ENCODE measurements around the gene ZPBP2.

The ZPBP2 gene

DNA sequence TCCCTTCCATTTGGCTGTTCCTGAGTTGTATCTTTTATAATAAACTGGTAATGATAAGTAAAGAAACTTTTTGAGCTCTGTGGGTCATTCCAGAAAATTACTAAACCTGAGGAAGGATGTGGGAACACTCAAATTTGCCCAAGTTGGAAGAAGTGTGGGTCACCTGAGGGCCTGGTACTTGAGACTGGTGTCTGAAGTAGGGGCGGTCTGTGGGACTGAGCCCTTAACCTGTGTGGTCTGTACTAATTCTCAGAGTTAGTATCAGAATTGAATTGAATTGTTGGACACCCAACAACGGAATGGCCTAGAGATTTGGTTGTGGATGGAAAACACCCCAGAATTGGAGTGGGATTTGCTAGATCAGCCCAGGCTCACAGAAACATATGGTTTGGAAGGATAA lies 47.0 kb upstream of the ZPBP2 start:
- peaks cover 91% of the 10 kb centered on the region for H3K79me2 ChIP-seq (ENCODE audit: control insufficient read depth, low read length)
- peaks cover 53% of the 10 kb centered on the region for H3K4me1 ChIP-seq (ENCODE audit: control insufficient read depth, low read length)
- H3K27me3 ChIP-seq (ENCODE audit: control insufficient read depth, low read length) = no peaks in the 10 kb centered on the region
- H3K9me2 ChIP-seq (replicated peaks; ENCODE audit: control insufficient read depth, low read length) = no peaks in the 10 kb centered on the region
- peaks cover 28% of the 10 kb centered on the region for H3K9me3 ChIP-seq (ENCODE audit: control insufficient read depth, insufficient read depth, low read length)
- peaks cover 16% of the 10 kb centered on the region for H3F3A ChIP-seq (ENCODE audit: control insufficient read depth, insufficient read depth)
- H3K27ac ChIP-seq (ENCODE audit: low read depth, low read length) = no peak overlapping the region
- no peak for TF ChIP-seq EZH2phosphoT487 (IDR thresholded peaks at IDR 0.05; ENCODE audit: borderline replicate concordance, low read length)
- TF ChIP-seq, protein P1, sequence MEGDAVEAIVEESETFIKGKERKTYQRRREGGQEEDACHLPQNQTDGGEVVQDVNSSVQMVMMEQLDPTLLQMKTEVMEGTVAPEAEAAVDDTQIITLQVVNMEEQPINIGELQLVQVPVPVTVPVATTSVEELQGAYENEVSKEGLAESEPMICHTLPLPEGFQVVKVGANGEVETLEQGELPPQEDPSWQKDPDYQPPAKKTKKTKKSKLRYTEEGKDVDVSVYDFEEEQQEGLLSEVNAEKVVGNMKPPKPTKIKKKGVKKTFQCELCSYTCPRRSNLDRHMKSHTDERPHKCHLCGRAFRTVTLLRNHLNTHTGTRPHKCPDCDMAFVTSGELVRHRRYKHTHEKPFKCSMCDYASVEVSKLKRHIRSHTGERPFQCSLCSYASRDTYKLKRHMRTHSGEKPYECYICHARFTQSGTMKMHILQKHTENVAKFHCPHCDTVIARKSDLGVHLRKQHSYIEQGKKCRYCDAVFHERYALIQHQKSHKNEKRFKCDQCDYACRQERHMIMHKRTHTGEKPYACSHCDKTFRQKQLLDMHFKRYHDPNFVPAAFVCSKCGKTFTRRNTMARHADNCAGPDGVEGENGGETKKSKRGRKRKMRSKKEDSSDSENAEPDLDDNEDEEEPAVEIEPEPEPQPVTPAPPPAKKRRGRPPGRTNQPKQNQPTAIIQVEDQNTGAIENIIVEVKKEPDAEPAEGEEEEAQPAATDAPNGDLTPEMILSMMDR (IDR thresholded peaks at IDR 0.05; ENCODE audit: low read depth, low read length, poor library complexity, severe bottlenecking) = no peak
- peaks cover 96% of the 10 kb centered on the region for H3K36me3 ChIP-seq (ENCODE audit: control insufficient read depth, low read length)
- H3K4me2 ChIP-seq (ENCODE audit: low read length) = no peak overlapping the region
- H3K4me3 ChIP-seq (ENCODE audit: low read length) = no peak overlapping the region
- H4K20me1 ChIP-seq (ENCODE audit: control insufficient read depth, insufficient read depth, low read depth, low read length) = no peaks in the 10 kb centered on the region

DNA sequence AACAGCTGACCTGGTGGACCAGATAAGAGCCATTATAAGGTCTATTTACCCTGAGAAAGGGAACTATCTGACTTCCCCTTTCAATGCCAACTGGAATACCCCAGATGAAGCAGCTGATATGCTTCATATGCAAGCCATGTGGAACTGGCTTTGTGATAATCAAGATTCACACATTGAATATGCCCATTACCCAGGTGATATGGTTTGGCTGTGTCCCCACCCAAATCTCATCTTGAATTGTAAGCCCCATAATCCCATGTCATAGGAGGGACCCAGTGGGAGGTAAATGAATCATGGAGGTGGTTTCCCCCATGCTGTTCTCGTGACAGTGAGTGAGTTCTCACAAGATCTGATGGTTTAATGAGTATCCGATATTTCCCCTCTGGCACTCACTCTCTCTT lies 46.0 kb upstream of the ZPBP2 start:
- Histone ChIP-seq H3K9me2 (replicated peaks; ENCODE audit: control insufficient read depth, low read length) (no peaks in the 10 kb centered on the region), H4K20me1 (ENCODE audit: control insufficient read depth, insufficient read depth, low read depth, low read length) (no peaks in the 10 kb centered on the region), H3K79me2 (ENCODE audit: control insufficient read depth, low read length) (peaks cover 92% of the 10 kb centered on the region), H3K4me3 (ENCODE audit: low read length) (no peak overlapping the region), H3K36me3 (ENCODE audit: control insufficient read depth, low read length) (peaks cover 97% of the 10 kb centered on the region), H3F3A (ENCODE audit: control insufficient read depth, insufficient read depth) (peaks cover 11% of the 10 kb centered on the region), H3K4me2 (ENCODE audit: low read length) (no peak overlapping the region), H3K4me1 (ENCODE audit: control insufficient read depth, low read length) (peaks cover 46% of the 10 kb centered on the region), H3K27me3 (ENCODE audit: control insufficient read depth, low read length) (no peaks in the 10 kb centered on the region), H3K27ac (ENCODE audit: low read depth, low read length) (no peak overlapping the region), H3K9me3 (ENCODE audit: control insufficient read depth, insufficient read depth, low read length) (peaks cover 38% of the 10 kb centered on the region)
- TF ChIP-seq, protein P1 (IDR thresholded peaks at IDR 0.05; ENCODE audit: low read depth, low read length, poor library complexity, severe bottlenecking) = no peak
- TF ChIP-seq EZH2phosphoT487 (IDR thresholded peaks at IDR 0.05; ENCODE audit: borderline replicate concordance, low read length) = no peak

DNA sequence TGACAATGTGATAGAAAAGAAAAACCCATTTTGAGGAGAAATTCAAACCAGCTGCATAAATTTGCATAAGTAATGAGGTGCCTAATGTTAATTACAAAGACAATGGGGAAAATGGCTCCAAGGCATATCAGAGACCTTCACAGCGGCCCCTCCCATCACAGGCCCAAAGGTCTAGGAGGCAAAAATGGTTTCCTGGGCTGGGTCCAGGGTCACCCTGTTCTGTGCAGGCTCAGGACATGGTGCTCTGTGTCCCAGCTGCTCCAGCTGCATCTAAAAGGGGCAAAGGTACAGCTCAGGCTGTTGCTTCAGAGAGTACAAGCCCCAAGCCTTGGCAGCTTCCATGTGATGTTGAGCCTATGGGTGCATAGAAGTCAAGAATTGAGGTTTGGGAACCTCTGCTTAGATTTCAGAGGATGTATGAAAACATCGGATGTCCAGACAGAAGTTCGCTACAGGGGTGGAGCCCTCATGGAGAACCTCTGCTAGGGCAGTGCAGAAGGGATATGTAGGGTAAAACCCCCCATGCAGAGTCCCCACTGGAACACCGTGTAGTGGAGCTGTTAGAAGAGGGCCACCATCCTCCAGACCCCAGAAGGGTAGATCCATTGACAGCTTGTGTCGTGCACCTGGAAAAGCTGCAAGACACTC lies 44.5 kb upstream of the ZPBP2 start:
- H3K27ac ChIP-seq (ENCODE audit: low read depth, low read length) = no peak overlapping the region
- peaks cover 50% of the 10 kb centered on the region for H3K9me3 ChIP-seq (ENCODE audit: control insufficient read depth, insufficient read depth, low read length)
- H3K9me2 ChIP-seq (replicated peaks; ENCODE audit: control insufficient read depth, low read length) = no peaks in the 10 kb centered on the region
- H3K79me2 ChIP-seq (ENCODE audit: control insufficient read depth, low read length) = peaks cover 89% of the 10 kb centered on the region
- no peaks in the 10 kb centered on the region for H4K20me1 ChIP-seq (ENCODE audit: control insufficient read depth, insufficient read depth, low read depth, low read length)
- TF ChIP-seq EZH2phosphoT487 (IDR thresholded peaks at IDR 0.05; ENCODE audit: borderline replicate concordance, low read length) = no peak
- TF ChIP-seq, protein P1 (IDR thresholded peaks at IDR 0.05; ENCODE audit: low read depth, low read length, poor library complexity, severe bottlenecking) = no peak
- H3K4me2 ChIP-seq (ENCODE audit: low read length) = no peak overlapping the region
- peaks cover 4% of the 10 kb centered on the region; the same call in 1 of the 2 replicates for H3F3A ChIP-seq (ENCODE audit: control insufficient read depth, insufficient read depth)
- peaks cover 38% of the 10 kb centered on the region for H3K4me1 ChIP-seq (ENCODE audit: control insufficient read depth, low read length)
- no peaks in the 10 kb centered on the region for H3K27me3 ChIP-seq (ENCODE audit: control insufficient read depth, low read length)
- H3K4me3 ChIP-seq (ENCODE audit: low read length) = no peak overlapping the region
- peaks cover 97% of the 10 kb centered on the region for H3K36me3 ChIP-seq (ENCODE audit: control insufficient read depth, low read length)

All from DOHH2 (cell line).